T-cell (primary cell): ENCODE measurements around the gene MED17. TPM values are rescaled to one million over a fixed set of nuclear protein-coding genes. Genes with fewer than 3 reads are reported as not detected.

ENCODE experiments used
- ATAC-seq, 4 experiments: fragments of 200-7000 bp in 3 of 4; fragments of 150-1000 bp in 1 of 4; cut with Tn5 transposase; replicated peaks in 1 of 4; 1 replicate in 3 of 4; 2 replicates in 1 of 4; pipeline ENCODE4 v1.10.0; 2021; ENCODE audit warnings: moderate library complexity in 3 of 4, mild to moderate bottlenecking in 2 of 4, moderate number of reproducible peaks in 1 of 4
- CTCF ChIA-PET, 2 donors: fragments of 300-600 bp; sonication (Branson Sonifier 250); formaldehyde crosslinking; loops; one replicate each; lab custom pipeline; 2022; ENCODE audit warnings: antibody characterized with exemption in 2 of 2; lab: Charles Lee
- POLR2A ChIA-PET, 2 donors: fragments of 300-600 bp; sonication (Branson Sonifier 250); formaldehyde crosslinking; loops; one replicate each; lab custom pipeline; 2022; ENCODE audit warnings: antibody characterized with exemption in 2 of 2; lab: Charles Lee
- DNase-seq, 35 experiments: peaks; one replicate each; pipeline versions ENCODE4 v3.0.0 to v3.0.0-alpha.2; 2013 to 2023
- H3K27ac ChIP-seq: one replicate; pipeline ENCODE4 v1.5.1; 2013; ENCODE audit warnings: low read length
- H3K27me3 ChIP-seq, 2 experiments: replicated peaks in 1 of 2; 1 replicate in 1 of 2; 2 replicates in 1 of 2; pipeline versions ENCODE4 v1.6.1 to v1.7.0; 2013; ENCODE audit warnings: low read length in 1 of 2, mixed read lengths in 1 of 2; ENCODE audit not compliant: control insufficient read depth in 2 of 2, insufficient read depth in 2 of 2; ENCODE audit errors: extremely low read depth in 1 of 2
- H3K36me3 ChIP-seq, 2 donors: 1 replicate in 1 of 2; 2 replicates in 1 of 2; pipeline versions ENCODE4 v1.6.1 to v1.7.0; 2013; ENCODE audit warnings: low read length in 1 of 2; ENCODE audit not compliant: control insufficient read depth in 2 of 2, insufficient read depth in 1 of 2; ENCODE audit errors: extremely low read depth in 1 of 2
- H3K4me1 ChIP-seq, 2 experiments: 1 replicate in 1 of 2; 2 replicates in 1 of 2; pipeline versions ENCODE4 v1.6.1 to v1.7.0; 2013; ENCODE audit warnings: low read length in 2 of 2, mixed read lengths in 1 of 2; ENCODE audit not compliant: insufficient read depth in 2 of 2, control insufficient read depth in 1 of 2; ENCODE audit errors: extremely low read depth in 1 of 2
- H3K4me3 ChIP-seq, 2 donors: 1 replicate in 1 of 2; 2 replicates in 1 of 2; pipeline versions ENCODE4 v1.5.1 to v1.7.0; 2013; ENCODE audit warnings: mild to moderate bottlenecking in 2 of 2, low read length in 1 of 2, moderate library complexity in 1 of 2; ENCODE audit not compliant: control insufficient read depth in 1 of 2; ENCODE audit errors: extremely low read depth in 1 of 2
- H3K9me3 ChIP-seq: 2 replicates; pipeline ENCODE4 v1.7.0; 2013
- H3K27ac Mint-ChIP-seq, 2 donors: one replicate each; pipeline ENCODE4 v1.8.0; 2020 to 2021; ENCODE audit warnings: mild to moderate bottlenecking in 2 of 2, mixed read lengths in 2 of 2
- H3K27me3 Mint-ChIP-seq, 2 donors: one replicate each; pipeline ENCODE4 v1.8.0; 2021 to 2022; ENCODE audit warnings: mixed read lengths in 2 of 2
- H3K36me3 Mint-ChIP-seq: one replicate; pipeline ENCODE4 v1.8.0; 2021; ENCODE audit warnings: mixed read lengths
- H3K4me1 Mint-ChIP-seq, 3 donors: one replicate each; pipeline ENCODE4 v1.8.0; 2020 to 2022; ENCODE audit warnings: mixed read lengths in 3 of 3, mild to moderate bottlenecking in 1 of 3
- H3K4me3 Mint-ChIP-seq, 3 donors: one replicate each; pipeline ENCODE4 v1.8.0; 2020 to 2022; ENCODE audit warnings: mild to moderate bottlenecking in 3 of 3, mixed read lengths in 3 of 3, moderate library complexity in 3 of 3
- H3K9me3 Mint-ChIP-seq, 3 donors: one replicate each; pipeline ENCODE4 v1.8.0; 2020 to 2022; ENCODE audit warnings: mixed read lengths in 3 of 3
- WGBS: methylation state at CpG from one replicate; pipeline ENCODE4 v1.1.5; 2013; ENCODE audit warnings: missing lambda C conversion rate; ENCODE audit not compliant: insufficient coverage; 5-methylcytosine and 5-hydroxymethylcytosine counted together
- total RNA-seq, 35 experiments: library from RNA in 6 of 35; stranded (reverse) in 6 of 35; fragments of 120-200 nt in 1 of 35; gene quantifications; one replicate each; pipeline versions ENCODE4 v1.2.1 to v1.2.4 and lab custom pipeline; 2013 to 2026

The MED17 gene
- total RNA-seq, 5 donors from 2014 or later (not counting 1 experiment from before 2014, with no cell fraction given): 64.1 to 71.7 (median 67.1) TPM

DNA sequence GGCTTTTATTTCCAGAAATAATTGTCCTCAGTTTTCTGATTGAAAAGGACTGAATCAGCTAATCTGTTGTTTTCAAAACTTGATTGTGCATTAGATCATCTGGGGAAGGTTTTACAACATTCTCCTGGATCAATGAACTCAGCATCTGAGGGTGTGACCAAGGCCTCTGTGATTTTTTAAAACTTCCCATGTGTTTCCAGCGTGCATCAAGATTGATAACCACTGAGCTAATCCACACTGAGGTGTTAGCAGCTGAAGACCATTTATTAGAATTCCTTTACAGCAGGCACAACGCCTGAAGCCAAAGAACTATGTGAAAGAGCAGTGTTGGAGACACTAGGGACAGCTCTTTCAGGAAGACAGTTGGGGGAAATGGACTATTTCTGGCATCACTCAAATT lies 56.1 kb downstream of the MED17 start:
- Mint-ChIP-seq H3K4me1 (no peaks in the 10 kb centered on the region), H3K36me3 (no peaks in the 10 kb centered on the region), H3K4me3 (no peak overlapping the region), H3K9me3 (no peaks in the 10 kb centered on the region), H3K27me3 (peaks cover 0 to 4% of the 10 kb centered on the region in 2 donors), H3K27ac (no peak overlapping the region)
- ATAC-seq: no peak
- POLR2A ChIA-PET: no interaction called here
- no peak for DNase-seq
- no peaks in the 10 kb centered on the region for H3K36me3 ChIP-seq
- no peak overlapping the region for H3K27ac ChIP-seq
- no peaks in the 10 kb centered on the region for H3K27me3 ChIP-seq
- CTCF ChIA-PET: no interaction called here
- 40% methylated on average over 1 of the region's 2 CpGs for WGBS
- no peaks in the 10 kb centered on the region for H3K4me1 ChIP-seq
- H3K9me3 ChIP-seq: no peaks in the 10 kb centered on the region
- H3K4me3 ChIP-seq: no peak overlapping the region

DNA sequence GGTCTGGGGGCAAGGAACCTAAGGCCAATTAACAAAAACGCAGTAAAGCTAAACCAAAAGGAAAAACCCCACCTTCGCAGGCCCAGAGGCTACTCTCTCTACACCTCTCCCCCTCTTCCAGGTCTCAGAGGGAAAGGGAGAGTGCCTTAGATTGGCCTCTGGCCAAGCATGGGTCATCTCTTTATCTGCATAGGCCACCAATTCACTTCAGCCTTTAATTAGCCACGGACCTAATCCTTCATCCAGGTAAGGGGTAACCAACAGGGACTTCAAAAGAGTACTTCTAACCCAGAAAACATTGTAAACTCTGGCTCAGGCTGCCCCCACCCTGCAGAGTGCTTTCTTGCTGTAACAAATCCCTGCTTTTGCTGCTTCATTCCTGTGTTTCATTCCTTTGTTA lies 56.9 kb downstream of the MED17 start:
- Histone ChIP-seq H3K27ac (no peak overlapping the region), H3K4me1 (no peaks in the 10 kb centered on the region), H3K27me3 (peaks cover 0 to 3% of the 10 kb centered on the region in 2 experiments), H3K9me3 (no peaks in the 10 kb centered on the region), H3K4me3 (no peak overlapping the region), H3K36me3 (no peaks in the 10 kb centered on the region)
- Mint-ChIP-seq H3K36me3 (no peaks in the 10 kb centered on the region), H3K4me1 (no peaks in the 10 kb centered on the region), H3K4me3 (no peak overlapping the region), H3K27ac (no peak overlapping the region), H3K27me3 (peaks cover 0 to 4% of the 10 kb centered on the region in 2 donors), H3K9me3 (no peaks in the 10 kb centered on the region)
- WGBS: no CpG with 5 or more reads among the region's 3 CpGs
- ChIA-PET CTCF (no interaction called here), POLR2A (no interaction called here)
- DNase-seq (no peak), ATAC-seq (no peak)

DNA sequence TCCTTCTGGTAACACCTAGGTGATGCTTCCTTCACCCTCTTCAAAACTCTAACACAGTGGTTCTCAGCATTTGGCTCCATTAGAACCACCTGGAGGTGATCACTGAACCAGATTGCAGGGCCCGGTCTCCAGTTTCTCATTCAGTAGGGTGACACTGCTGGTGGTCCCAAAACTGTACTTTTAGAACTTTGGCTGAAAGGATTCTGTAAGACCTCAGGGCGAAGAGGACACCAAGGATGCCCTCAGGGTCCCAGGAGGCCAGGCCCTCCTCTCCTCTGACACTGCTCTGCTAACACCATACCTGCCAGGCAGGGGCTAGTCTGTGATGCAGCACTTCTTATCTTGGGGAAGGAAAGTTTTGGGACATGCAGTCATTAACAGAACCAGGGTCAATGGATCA lies 57.4 kb downstream of the MED17 start:
- H3K4me1 Mint-ChIP-seq: no peaks in the 10 kb centered on the region
- H3K36me3 ChIP-seq: no peaks in the 10 kb centered on the region
- DNase-seq (no peak), ATAC-seq (no peak)
- H3K27ac ChIP-seq: no peak overlapping the region
- no peaks in the 10 kb centered on the region for H3K9me3 ChIP-seq
- peaks cover 0 to 4% of the 10 kb centered on the region in 2 donors for H3K27me3 Mint-ChIP-seq
- ChIA-PET POLR2A (no interaction called here), CTCF (no interaction called here)
- H3K27ac Mint-ChIP-seq: no peak overlapping the region
- no peaks in the 10 kb centered on the region for H3K9me3 Mint-ChIP-seq
- H3K4me3 ChIP-seq: no peak overlapping the region
- 71% methylated on average over 2 of the region's 2 CpGs for WGBS
- H3K27me3 ChIP-seq: peaks cover 0 to 3% of the 10 kb centered on the region in 2 experiments
- no peak overlapping the region for H3K4me3 Mint-ChIP-seq
- no peaks in the 10 kb centered on the region for H3K4me1 ChIP-seq
- H3K36me3 Mint-ChIP-seq: no peaks in the 10 kb centered on the region

DNA sequence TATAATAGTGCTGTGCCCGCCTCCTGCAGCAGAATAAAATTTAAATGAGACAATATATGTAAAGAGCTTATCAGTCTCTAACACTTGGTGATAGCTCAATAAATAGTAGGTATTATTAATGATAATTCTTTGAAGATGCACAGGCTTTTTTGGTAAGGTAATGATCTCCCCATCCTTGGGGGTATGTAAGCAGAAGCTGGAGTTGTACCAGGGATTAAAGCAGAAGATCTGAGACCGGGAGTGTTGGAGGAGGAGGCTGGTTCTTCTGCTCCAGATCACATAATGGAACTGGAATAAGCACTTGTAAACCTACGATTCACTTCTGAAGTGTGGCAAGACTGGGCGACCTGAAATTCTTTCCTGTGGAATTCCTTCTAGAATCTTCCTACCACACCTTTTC lies 58.0 kb downstream of the MED17 start:
- WGBS: 100% methylated on average over 2 of the region's 4 CpGs
- Mint-ChIP-seq H3K27me3 (peaks cover 0 to 4% of the 10 kb centered on the region in 2 donors), H3K9me3 (no peaks in the 10 kb centered on the region), H3K27ac (no peak overlapping the region), H3K4me3 (no peak overlapping the region), H3K36me3 (no peaks in the 10 kb centered on the region), H3K4me1 (no peaks in the 10 kb centered on the region)
- Histone ChIP-seq H3K4me3 (no peak overlapping the region), H3K36me3 (no peaks in the 10 kb centered on the region), H3K27ac (no peak overlapping the region), H3K27me3 (peaks cover 0 to 3% of the 10 kb centered on the region in 2 experiments), H3K4me1 (no peaks in the 10 kb centered on the region), H3K9me3 (no peaks in the 10 kb centered on the region)
- CTCF ChIA-PET: no interaction called here
- DNase-seq (no peak), ATAC-seq (no peak)
- POLR2A ChIA-PET: no interaction called here

DNA sequence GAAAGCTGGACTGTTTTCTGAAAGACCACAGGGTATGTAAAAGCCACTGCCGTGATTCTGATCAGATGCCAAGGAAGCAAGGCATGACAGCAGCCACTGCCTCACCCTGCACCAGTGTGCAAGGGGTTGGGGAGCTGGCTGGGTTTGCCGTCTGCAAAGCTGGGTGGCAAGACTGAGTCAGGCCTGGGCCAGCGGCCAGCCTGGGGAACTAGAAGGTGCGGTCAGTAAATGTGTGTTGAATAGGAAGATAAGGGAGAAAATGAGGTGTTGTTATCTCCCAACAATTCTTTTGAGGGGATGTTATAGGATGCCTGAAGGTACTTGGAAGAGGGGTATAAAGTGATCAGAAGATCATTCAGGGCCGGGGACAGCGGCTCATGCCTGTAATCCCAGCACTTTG lies 58.4 kb downstream of the MED17 start:
- Mint-ChIP-seq H3K4me3 (no peak overlapping the region), H3K9me3 (no peaks in the 10 kb centered on the region), H3K4me1 (no peaks in the 10 kb centered on the region), H3K36me3 (no peaks in the 10 kb centered on the region), H3K27me3 (peaks cover 4 to 5% of the 10 kb centered on the region in 2 donors), H3K27ac (no peak overlapping the region)
- ATAC-seq (no peak), DNase-seq (no peak)
- Histone ChIP-seq H3K36me3 (no peaks in the 10 kb centered on the region), H3K27me3 (peaks cover 0 to 3% of the 10 kb centered on the region in 2 experiments), H3K4me1 (no peaks in the 10 kb centered on the region), H3K27ac (no peak overlapping the region), H3K4me3 (no peak overlapping the region), H3K9me3 (no peaks in the 10 kb centered on the region)
- ChIA-PET CTCF (no interaction called here), POLR2A (no interaction called here)
- 49% methylated on average over 5 of the region's 6 CpGs for WGBS

DNA sequence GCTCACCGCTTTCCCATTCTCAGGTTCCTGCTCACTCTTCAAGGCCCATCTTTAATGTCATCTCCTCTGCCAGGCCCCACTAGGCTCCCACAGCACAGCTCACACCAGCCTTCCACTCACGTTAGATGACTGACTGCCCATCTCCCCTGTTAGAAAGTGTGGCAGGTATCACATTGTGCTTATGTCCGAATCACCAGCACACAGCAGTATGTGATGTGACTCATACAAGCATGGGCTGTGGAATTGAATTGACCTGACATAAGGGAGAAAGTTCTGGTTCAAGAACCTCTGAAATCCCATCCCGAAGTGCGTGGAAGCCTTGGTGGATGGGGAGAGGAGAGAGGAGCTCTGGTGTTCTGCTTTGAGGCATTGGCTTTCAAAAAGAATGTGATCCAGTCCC lies 59.8 kb downstream of the MED17 start:
- Histone ChIP-seq H3K4me3 (no peak overlapping the region), H3K27ac (no peak overlapping the region), H3K9me3 (no peaks in the 10 kb centered on the region), H3K36me3 (no peaks in the 10 kb centered on the region), H3K4me1 (no peaks in the 10 kb centered on the region), H3K27me3 (peaks cover 0 to 8% of the 10 kb centered on the region in 2 experiments)
- Mint-ChIP-seq H3K27me3 (peaks cover 10 to 18% of the 10 kb centered on the region in 2 donors), H3K4me1 (no peaks in the 10 kb centered on the region), H3K27ac (no peak overlapping the region), H3K4me3 (no peak overlapping the region), H3K9me3 (no peaks in the 10 kb centered on the region), H3K36me3 (no peaks in the 10 kb centered on the region)
- ATAC-seq: no peak
- WGBS: 94% methylated on average over 3 of the region's 5 CpGs
- no peak for DNase-seq
- POLR2A ChIA-PET: no interaction called here
- CTCF ChIA-PET: no interaction called here

DNA sequence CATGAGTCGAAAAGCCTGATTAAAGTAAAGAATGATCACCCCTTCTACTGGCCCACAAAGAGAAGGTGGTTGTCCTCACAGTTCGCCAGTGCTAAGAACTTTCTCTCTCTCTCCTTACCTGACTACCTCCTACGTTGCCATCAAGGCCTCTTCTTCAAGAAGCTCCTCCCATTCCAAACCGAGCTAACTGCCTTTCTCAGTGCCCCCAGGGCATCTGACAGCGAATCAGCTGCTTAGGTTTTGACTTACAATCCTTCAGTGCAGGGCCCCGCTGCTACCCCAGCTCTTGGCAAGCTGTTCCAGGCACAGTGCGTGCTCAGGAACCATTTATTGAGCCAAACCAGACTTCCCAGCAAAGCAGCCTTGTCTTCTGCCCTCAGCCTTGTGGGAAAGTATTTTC lies 60.5 kb downstream of the MED17 start:
- DNase-seq (no peak), ATAC-seq (no peak)
- Histone ChIP-seq H3K36me3 (no peaks in the 10 kb centered on the region), H3K4me3 (no peak overlapping the region), H3K4me1 (peaks cover 0 to under 1% of the 10 kb centered on the region in 2 experiments), H3K27me3 (peaks cover 3 to 15% of the 10 kb centered on the region in 2 experiments), H3K9me3 (no peaks in the 10 kb centered on the region), H3K27ac (no peak overlapping the region)
- H3K27me3 Mint-ChIP-seq: peaks cover 17 to 24% of the 10 kb centered on the region in 2 donors
- no peaks in the 10 kb centered on the region for H3K36me3 Mint-ChIP-seq
- no peak overlapping the region for H3K27ac Mint-ChIP-seq
- WGBS: 65% methylated on average over 5 of the region's 7 CpGs
- H3K4me1 Mint-ChIP-seq: peaks cover 0 to 3% (median 3%) of the 10 kb centered on the region in 3 donors
- ChIA-PET POLR2A (no interaction called here), CTCF (no interaction called here)
- H3K9me3 Mint-ChIP-seq: no peaks in the 10 kb centered on the region
- no peak overlapping the region for H3K4me3 Mint-ChIP-seq
